Measurements from ENCODE around the gene PLEKHA5.

DNA sequence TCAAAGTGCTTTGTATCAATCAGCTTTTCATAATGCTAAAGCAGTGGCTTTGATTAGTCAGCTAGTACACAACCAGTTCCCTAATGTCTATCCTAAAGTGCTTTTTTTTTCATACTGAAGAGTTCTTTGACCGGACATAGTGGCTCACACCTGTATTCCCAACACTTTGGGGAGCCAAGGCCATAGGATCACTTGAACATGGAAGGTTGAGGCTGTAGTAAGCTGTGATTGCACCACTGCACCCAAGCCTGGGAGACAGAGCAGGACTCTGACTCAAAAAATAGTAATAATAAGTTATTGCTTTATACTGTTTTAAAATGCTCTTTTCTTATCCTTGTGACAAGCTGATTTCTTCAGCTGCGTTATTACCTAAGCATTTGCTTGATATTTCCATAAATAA is 155.1 kb downstream of the PLEKHA5 start:
- TF ChIP-seq, protein P1, sequence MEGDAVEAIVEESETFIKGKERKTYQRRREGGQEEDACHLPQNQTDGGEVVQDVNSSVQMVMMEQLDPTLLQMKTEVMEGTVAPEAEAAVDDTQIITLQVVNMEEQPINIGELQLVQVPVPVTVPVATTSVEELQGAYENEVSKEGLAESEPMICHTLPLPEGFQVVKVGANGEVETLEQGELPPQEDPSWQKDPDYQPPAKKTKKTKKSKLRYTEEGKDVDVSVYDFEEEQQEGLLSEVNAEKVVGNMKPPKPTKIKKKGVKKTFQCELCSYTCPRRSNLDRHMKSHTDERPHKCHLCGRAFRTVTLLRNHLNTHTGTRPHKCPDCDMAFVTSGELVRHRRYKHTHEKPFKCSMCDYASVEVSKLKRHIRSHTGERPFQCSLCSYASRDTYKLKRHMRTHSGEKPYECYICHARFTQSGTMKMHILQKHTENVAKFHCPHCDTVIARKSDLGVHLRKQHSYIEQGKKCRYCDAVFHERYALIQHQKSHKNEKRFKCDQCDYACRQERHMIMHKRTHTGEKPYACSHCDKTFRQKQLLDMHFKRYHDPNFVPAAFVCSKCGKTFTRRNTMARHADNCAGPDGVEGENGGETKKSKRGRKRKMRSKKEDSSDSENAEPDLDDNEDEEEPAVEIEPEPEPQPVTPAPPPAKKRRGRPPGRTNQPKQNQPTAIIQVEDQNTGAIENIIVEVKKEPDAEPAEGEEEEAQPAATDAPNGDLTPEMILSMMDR (IDR thresholded peaks at IDR 0.05) = no peak
- TF ChIP-seq POLR2A (IDR thresholded peaks at IDR 0.05) = no peak

All from testis (tissue), 2 donors.